IgD-negative memory B cell (primary cell): ENCODE results near the gene GPS1. TPM values are rescaled to one million over a fixed set of nuclear protein-coding genes. Genes with fewer than 3 reads are reported as not detected.

Experiments
- H3K27ac Mint-ChIP-seq, 3 donors: one replicate each; pipeline ENCODE4 v1.8.0; 2020 to 2022; ENCODE audit warnings: mild to moderate bottlenecking in 3 of 3, mixed read lengths in 3 of 3, moderate library complexity in 1 of 3
- H3K27me3 Mint-ChIP-seq: one replicate; pipeline ENCODE4 v1.8.0; 2021; ENCODE audit warnings: mixed read lengths
- H3K36me3 Mint-ChIP-seq: one replicate; pipeline ENCODE4 v1.8.0; 2020; ENCODE audit warnings: mild to moderate bottlenecking, mixed read lengths
- H3K4me1 Mint-ChIP-seq, 3 donors: one replicate each; pipeline ENCODE4 v1.8.0; 2020 to 2022; ENCODE audit warnings: mixed read lengths in 3 of 3, mild to moderate bottlenecking in 1 of 3
- H3K4me3 Mint-ChIP-seq, 4 donors: one replicate each; pipeline ENCODE4 v1.8.0; 2020 to 2022; ENCODE audit warnings: mild to moderate bottlenecking in 4 of 4, mixed read lengths in 4 of 4, moderate library complexity in 3 of 4
- H3K9me3 Mint-ChIP-seq, 3 donors: one replicate each; pipeline ENCODE4 v1.8.0; 2020 to 2021; ENCODE audit warnings: mixed read lengths in 3 of 3, mild to moderate bottlenecking in 1 of 3
- polyA plus RNA-seq: library from polyadenylated mRNA; unstranded; fragments of 300-500 nt; fragmentation: Illumina TruSeq; gene quantifications from one replicate; pipeline ENCODE4 v1.2.3, GENCODE V29; 2021

Gene GPS1
- polyA plus RNA-seq, 1 donor from 2014 or later: 122 TPM

- Mint-ChIP-seq H3K36me3 (no peaks in the 10 kb centered on the region), H3K27ac (no peak overlapping the region), H3K4me3 (peak overlapping the region in 1 of 4 donors; percentile 13), H3K4me1 (peaks cover 0 to 4% (median 0%) of the 10 kb centered on the region in 3 donors), H3K9me3 (peaks cover 0 to 3% (median 0%) of the 10 kb centered on the region in 3 donors), H3K27me3 (peaks cover 7% of the 10 kb centered on the region)
Observed at GRCh38 chr17:82077617-82078358, 26.1 kb downstream of the GPS1 start.

GRCh38 chr17:82078433-82078832 lies 26.7 kb downstream of the GPS1 start:
- Mint-ChIP-seq H3K27me3 (peaks cover 7% of the 10 kb centered on the region), H3K4me3 (peak overlapping the region in 1 of 4 donors; percentile 13), H3K36me3 (no peaks in the 10 kb centered on the region), H3K4me1 (peaks cover 0 to 4% (median 0%) of the 10 kb centered on the region in 3 donors), H3K27ac (no peak overlapping the region), H3K9me3 (peaks cover 0 to 3% (median 0%) of the 10 kb centered on the region in 3 donors)

- H3K27ac Mint-ChIP-seq: no peak overlapping the region
- peaks cover 0 to 4% (median 0%) of the 10 kb centered on the region in 3 donors for H3K4me1 Mint-ChIP-seq
- H3K27me3 Mint-ChIP-seq: peaks cover 7% of the 10 kb centered on the region
- H3K4me3 Mint-ChIP-seq: no peak overlapping the region
- peaks cover 0 to 3% (median 0%) of the 10 kb centered on the region in 3 donors for H3K9me3 Mint-ChIP-seq
- H3K36me3 Mint-ChIP-seq: no peaks in the 10 kb centered on the region
Observed at GRCh38 chr17:82079001-82079677, 27.4 kb downstream of the GPS1 start.

GRCh38 chr17:82080048-82080788 lies 28.5 kb downstream of the GPS1 start:
- Mint-ChIP-seq H3K9me3 (peaks cover 0 to 3% (median 0%) of the 10 kb centered on the region in 3 donors), H3K27me3 (peaks cover 6% of the 10 kb centered on the region), H3K36me3 (no peaks in the 10 kb centered on the region)

GRCh38 chr17:82080789-82081464 lies 29.2 kb downstream of the GPS1 start:
- Mint-ChIP-seq H3K9me3 (no peaks in the 10 kb centered on the region), H3K4me1 (peaks cover 0 to 4% (median 0%) of the 10 kb centered on the region in 3 donors), H3K36me3 (no peaks in the 10 kb centered on the region), H3K27ac (no peak overlapping the region), H3K4me3 (no peak overlapping the region), H3K27me3 (peaks cover 1% of the 10 kb centered on the region)

More at GRCh38 chr17:82080048-82080788, 28.5 kb downstream of the GPS1 start:
- Mint-ChIP-seq H3K27ac (no peak overlapping the region), H3K4me1 (peaks cover 0 to 4% (median 0%) of the 10 kb centered on the region in 3 donors), H3K4me3 (peak overlapping the region in 1 of 4 donors; percentile 28)

- no peaks in the 10 kb centered on the region for H3K9me3 Mint-ChIP-seq
- peaks cover 0 to 3% (median 0%) of the 10 kb centered on the region in 3 donors for H3K4me1 Mint-ChIP-seq
- H3K36me3 Mint-ChIP-seq: no peaks in the 10 kb centered on the region
- H3K27ac Mint-ChIP-seq: no peak overlapping the region
- H3K4me3 Mint-ChIP-seq: no peak overlapping the region
- H3K27me3 Mint-ChIP-seq: no peaks in the 10 kb centered on the region
Observed at GRCh38 chr17:82081546-82081945, 29.8 kb downstream of the GPS1 start.

- Mint-ChIP-seq H3K4me3 (no peak overlapping the region), H3K4me1 (no peaks in the 10 kb centered on the region), H3K9me3 (no peaks in the 10 kb centered on the region), H3K27me3 (no peaks in the 10 kb centered on the region), H3K36me3 (no peaks in the 10 kb centered on the region), H3K27ac (no peak overlapping the region)
Observed at GRCh38 chr17:82081966-82082365, 30.3 kb downstream of the GPS1 start.

- no peak overlapping the region for H3K27ac Mint-ChIP-seq
- no peaks in the 10 kb centered on the region for H3K36me3 Mint-ChIP-seq
- H3K27me3 Mint-ChIP-seq: no peaks in the 10 kb centered on the region
- no peaks in the 10 kb centered on the region for H3K4me1 Mint-ChIP-seq
- no peaks in the 10 kb centered on the region for H3K9me3 Mint-ChIP-seq
- H3K4me3 Mint-ChIP-seq: no peak overlapping the region
Observed at GRCh38 chr17:82082456-82082855, 30.8 kb downstream of the GPS1 start.

GRCh38 chr17:82083009-82083408 lies 31.3 kb downstream of the GPS1 start:
- Mint-ChIP-seq H3K9me3 (no peaks in the 10 kb centered on the region), H3K36me3 (no peaks in the 10 kb centered on the region), H3K27ac (no peak overlapping the region), H3K4me3 (no peak overlapping the region), H3K4me1 (no peaks in the 10 kb centered on the region), H3K27me3 (no peaks in the 10 kb centered on the region)

- no peak overlapping the region for H3K27ac Mint-ChIP-seq
- H3K4me3 Mint-ChIP-seq: no peak overlapping the region
- no peaks in the 10 kb centered on the region for H3K4me1 Mint-ChIP-seq
- no peaks in the 10 kb centered on the region for H3K27me3 Mint-ChIP-seq
- H3K9me3 Mint-ChIP-seq: no peaks in the 10 kb centered on the region
- H3K36me3 Mint-ChIP-seq: no peaks in the 10 kb centered on the region
Observed at GRCh38 chr17:82083533-82084359, 32.0 kb downstream of the GPS1 start.

GRCh38 chr17:82084373-82085030 lies 32.8 kb downstream of the GPS1 start:
- Mint-ChIP-seq H3K4me1 (no peaks in the 10 kb centered on the region), H3K9me3 (no peaks in the 10 kb centered on the region), H3K36me3 (no peaks in the 10 kb centered on the region), H3K27ac (no peak overlapping the region), H3K27me3 (no peaks in the 10 kb centered on the region), H3K4me3 (no peak overlapping the region)

GRCh38 chr17:82085031-82085861 lies 33.5 kb downstream of the GPS1 start:
- H3K27me3 Mint-ChIP-seq: no peaks in the 10 kb centered on the region
- H3K36me3 Mint-ChIP-seq: no peaks in the 10 kb centered on the region
- no peaks in the 10 kb centered on the region for H3K4me1 Mint-ChIP-seq
- H3K9me3 Mint-ChIP-seq: no peaks in the 10 kb centered on the region
- H3K4me3 Mint-ChIP-seq: no peak overlapping the region
- H3K27ac Mint-ChIP-seq: no peak overlapping the region
